Fibroblast of lung (primary cell): ENCODE data around the gene RIMS4. TPM values are rescaled to one million over a fixed set of nuclear protein-coding genes. Genes with fewer than 3 reads are reported as not detected.

ENCODE experiments used
- DNase-seq, 2 donors: peaks; one replicate each; pipeline versions ENCODE4 v3.0.0 to v3.0.0-alpha.2; 2010; ENCODE audit warnings: low read depth in 2 of 2
- H2AFZ ChIP-seq: 2 replicates; pipeline ENCODE4 v1.5.1; 2012; ENCODE audit warnings: low read length, control low read depth, inconsistent platforms
- H3K27ac ChIP-seq: 2 replicates; pipeline ENCODE4 v1.5.1; 2011; ENCODE audit warnings: low read length, control low read depth; ENCODE audit not compliant: insufficient read depth
- H3K27me3 ChIP-seq: 2 replicates; pipeline ENCODE4 v1.5.1; 2011; ENCODE audit warnings: mild to moderate bottlenecking, low read length; ENCODE audit not compliant: control insufficient read depth, insufficient read depth
- H3K36me3 ChIP-seq: 2 replicates; pipeline ENCODE4 v1.5.1; 2011; ENCODE audit warnings: low read length; ENCODE audit not compliant: control insufficient read depth, insufficient read depth
- H3K4me1 ChIP-seq: 2 replicates; pipeline ENCODE4 v1.5.1; 2011; ENCODE audit warnings: low read length; ENCODE audit not compliant: control insufficient read depth, insufficient read depth; ENCODE audit errors: extremely low read depth
- H3K4me2 ChIP-seq: 2 replicates; pipeline ENCODE4 v1.5.1; 2011; ENCODE audit warnings: low read length, control low read depth; ENCODE audit not compliant: insufficient read depth; ENCODE audit errors: extremely low read depth
- H3K4me3 ChIP-seq, 4 experiments: fragments of 200-600 bp in 1 of 4; sonication (generic) in 1 of 4; replicated peaks in 1 of 4; 2 replicates each; pipeline ENCODE4 v1.5.1; 2011 to 2016; ENCODE audit warnings: low read length in 4 of 4, low read depth in 3 of 4, mild to moderate bottlenecking in 3 of 4, control low read depth in 2 of 4, inconsistent platforms in 1 of 4, mixed read lengths in 1 of 4; ENCODE audit not compliant: insufficient read depth in 1 of 4; ENCODE audit errors: control extremely low read depth in 1 of 4
- H3K79me2 ChIP-seq: 2 replicates; pipeline ENCODE4 v1.5.1; 2012; ENCODE audit warnings: mild to moderate bottlenecking, low read length, inconsistent platforms; ENCODE audit not compliant: control insufficient read depth, insufficient read depth
- H3K9ac ChIP-seq: 2 replicates; pipeline ENCODE4 v1.5.1; 2011; ENCODE audit warnings: mild to moderate bottlenecking, low read length, control low read depth; ENCODE audit not compliant: insufficient read depth
- H3K9me3 ChIP-seq: 2 replicates; pipeline ENCODE4 v1.5.1; 2012; ENCODE audit warnings: low read depth, low read length; ENCODE audit not compliant: control insufficient read depth, insufficient read depth
- H4K20me1 ChIP-seq: 2 replicates; pipeline ENCODE4 v1.5.1; 2011; ENCODE audit warnings: low read length; ENCODE audit not compliant: control insufficient read depth, insufficient read depth; ENCODE audit errors: extremely low read depth
- CTCF ChIP-seq, 2 donors: IDR thresholded peaks in 1 of 2; conservative IDR thresholded peaks in 1 of 2; 1 replicate in 1 of 2; 2 replicates in 1 of 2; pipeline ENCODE4 v1.5.1; 2011 to 2012; ENCODE audit warnings: low read length in 2 of 2, control low read depth in 1 of 2, inconsistent platforms in 1 of 2, low read depth in 1 of 2, mild to moderate bottlenecking in 1 of 2
- EZH2 ChIP-seq: IDR thresholded peaks from 2 replicates; pipeline ENCODE4 v1.5.1; 2012; ENCODE audit warnings: low read length, control low read depth, mild to moderate bottlenecking; ENCODE audit errors: missing control alignments
- polyA plus RNA-seq, 2 donors: library from polyadenylated mRNA; depleted of rRNA in 1 of 2; stranded (reverse) in 1 of 2; unstranded in 1 of 2; fragments of >200 nt; gene quantifications; 2 replicates each; pipeline ENCODE4 v1.2.1, GENCODE V29; 2011 to 2012; ENCODE audit warnings: missing spikeins in 1 of 2
- total RNA-seq: library from RNA; depleted of rRNA; stranded (reverse); fragments of >200 nt; gene quantifications from 2 replicates; pipeline ENCODE4 v1.2.1, GENCODE V29; 2014

The RIMS4 gene
- total and polyA plus RNA-seq, 2 donors (not counting 1 experiment from before 2014, with no cell fraction given), result under 0.01 to 0.03 TPM

- Histone ChIP-seq H3K4me2 (no peak overlapping the region), H3K9ac (no peak overlapping the region), H3K27ac (no peak overlapping the region), H3K36me3 (no peaks in the 10 kb centered on the region), H3K4me1 (peaks cover 13% of the 10 kb centered on the region), H3K79me2 (no peaks in the 10 kb centered on the region), H3K27me3 (peaks cover 5% of the 10 kb centered on the region), H3K9me3 (no peaks in the 10 kb centered on the region), H2AFZ (no peak overlapping the region), H3K4me3 (no peak overlapping the region), H4K20me1 (no peaks in the 10 kb centered on the region)
- TF ChIP-seq CTCF (conservative IDR thresholded peaks at IDR 0.05 in 1 of 2, IDR thresholded peaks at IDR 0.05 in 1 of 2; ENCODE audit: low read depth in 1 of 2, low read length in 2 of 2) (no peak), EZH2 (no peak)
- no peak for DNase-seq
Measured at GRCh38 chr20:44709797-44710196, 100.5 kb downstream of the RIMS4 start.

- H3K4me1 ChIP-seq, result peaks cover 14% of the 10 kb centered on the region
- H3K9me3 ChIP-seq, result no peaks in the 10 kb centered on the region
- H2AFZ ChIP-seq, result no peak overlapping the region
- no peak overlapping the region for H3K27ac ChIP-seq
- H3K27me3 ChIP-seq, result peaks cover 5% of the 10 kb centered on the region
- no peak for DNase-seq
- no peaks in the 10 kb centered on the region for H4K20me1 ChIP-seq
- H3K9ac ChIP-seq, result no peak overlapping the region
- H3K4me3 ChIP-seq, result no peak overlapping the region
- H3K4me2 ChIP-seq, result no peak overlapping the region
- H3K36me3 ChIP-seq, result no peaks in the 10 kb centered on the region
- TF ChIP-seq EZH2 (no peak), CTCF (conservative IDR thresholded peaks at IDR 0.05 in 1 of 2, IDR thresholded peaks at IDR 0.05 in 1 of 2; ENCODE audit: low read depth in 1 of 2, low read length in 2 of 2) (no peak)
- no peaks in the 10 kb centered on the region for H3K79me2 ChIP-seq
Measured at GRCh38 chr20:44709380-44709779, 101.0 kb downstream of the RIMS4 start.

GRCh38 chr20:44707018-44707579, 103.2 kb downstream of the RIMS4 start:
- Histone ChIP-seq H3K9ac (no peak overlapping the region), H2AFZ (no peak overlapping the region), H3K27me3 (peaks cover 2% of the 10 kb centered on the region), H3K36me3 (no peaks in the 10 kb centered on the region), H3K4me1 (peaks cover 29% of the 10 kb centered on the region), H3K9me3 (no peaks in the 10 kb centered on the region), H3K27ac (no peak overlapping the region), H3K4me3 (no peak overlapping the region), H3K79me2 (no peaks in the 10 kb centered on the region), H4K20me1 (no peaks in the 10 kb centered on the region), H3K4me2 (no peak overlapping the region)
- no peak for TF ChIP-seq CTCF (conservative IDR thresholded peaks at IDR 0.05 in 1 of 2, IDR thresholded peaks at IDR 0.05 in 1 of 2; ENCODE audit: low read depth in 1 of 2, low read length in 2 of 2)
- no peak for TF ChIP-seq EZH2
- DNase-seq, result no peak
